ENCODE results near the gene C16orf96.

DNA sequence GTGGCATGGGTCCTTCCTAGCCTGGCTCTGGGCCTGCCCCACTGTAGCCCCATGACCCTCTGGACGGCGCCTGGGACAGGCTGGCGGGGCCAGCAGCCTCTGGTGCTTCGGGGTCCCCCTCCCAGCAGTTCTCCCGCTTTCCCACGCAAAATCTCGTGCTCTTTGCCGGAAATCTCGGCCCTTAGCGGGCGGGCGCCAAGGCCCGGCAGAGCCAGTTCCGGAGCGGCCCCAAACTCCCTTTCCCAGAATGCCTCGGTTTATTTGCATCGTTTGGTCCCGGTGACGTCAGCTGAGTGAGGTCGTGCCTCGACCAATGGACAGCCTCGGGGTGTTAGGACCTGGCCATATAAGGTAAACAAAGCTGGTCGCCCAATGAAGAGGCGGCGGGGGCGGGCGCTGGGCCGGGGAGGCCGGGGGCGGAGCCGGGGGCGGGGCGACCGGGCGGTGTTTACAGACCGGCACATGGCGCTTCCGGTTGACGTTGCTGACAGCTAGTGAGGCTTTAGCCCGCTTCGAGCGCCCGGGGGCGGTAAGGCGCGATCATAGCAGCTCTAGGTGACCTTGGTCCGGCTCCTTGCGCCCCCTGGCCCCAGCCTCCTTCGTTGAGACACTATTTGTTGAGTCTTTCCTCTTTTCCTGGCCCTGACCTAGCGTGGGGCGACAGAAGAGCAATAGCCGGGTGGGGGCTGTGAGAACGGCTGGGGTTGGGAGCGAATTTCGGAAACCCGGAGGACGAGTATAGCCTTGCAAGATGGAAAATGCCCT lies 60.1 kb downstream of the C16orf96 start:
- TF ChIP-seq EZH2 (IDR thresholded peaks at IDR 0.05; ENCODE audit: low read depth) (no peak), CTCF (conservative IDR thresholded peaks at IDR 0.05) (no peak; the same call in 1 of the 2 replicates)
